LNCaP clone FGC (cell line): ENCODE measurements around the gene ATP13A1.
A peak's percentile ranks its signal among the peaks of the same experiment; 100 is the strongest.

ENCODE experiments used
- DNase-seq: peaks from one replicate; pipeline ENCODE4 v3.0.0-alpha.2; 2011; ENCODE audit warnings: low read depth
- H3K4me3 ChIP-seq: 2 replicates; pipeline ENCODE4 v1.5.1; 2011; ENCODE audit warnings: mild to moderate bottlenecking, low read depth, low read length, control low read depth
- TF ChIP-seq, protein P1 (sequence below): IDR thresholded peaks from 2 replicates; pipeline ENCODE4 v1.5.1; 2012; ENCODE audit warnings: mild to moderate bottlenecking; ENCODE audit not compliant: control insufficient read depth, insufficient read depth; ENCODE audit errors: extremely low read depth

Gene ATP13A1

DNA sequence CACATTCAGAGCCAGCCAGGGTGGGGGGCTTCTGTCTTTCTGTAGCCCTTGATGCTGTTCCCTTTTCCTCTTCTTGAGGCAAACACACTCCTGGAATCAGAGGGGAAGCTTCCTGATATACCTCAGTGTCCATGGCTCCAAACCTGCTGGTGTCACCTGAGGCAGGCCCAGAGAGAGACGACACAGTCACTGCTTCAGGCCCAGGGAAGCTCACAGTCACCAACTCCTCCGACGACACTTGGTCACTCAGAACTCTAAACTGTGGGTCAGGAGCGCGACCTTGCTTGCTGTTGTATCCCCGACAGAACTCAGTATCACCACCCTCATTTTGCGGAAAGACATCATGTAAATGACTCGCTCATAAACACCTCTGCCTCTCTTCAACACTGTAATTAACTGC, 1.1 kb downstream of the ATP13A1 start:
- no peak for DNase-seq
- peak overlapping the region; percentile 98 for H3K4me3 ChIP-seq
- TF ChIP-seq, protein P1, sequence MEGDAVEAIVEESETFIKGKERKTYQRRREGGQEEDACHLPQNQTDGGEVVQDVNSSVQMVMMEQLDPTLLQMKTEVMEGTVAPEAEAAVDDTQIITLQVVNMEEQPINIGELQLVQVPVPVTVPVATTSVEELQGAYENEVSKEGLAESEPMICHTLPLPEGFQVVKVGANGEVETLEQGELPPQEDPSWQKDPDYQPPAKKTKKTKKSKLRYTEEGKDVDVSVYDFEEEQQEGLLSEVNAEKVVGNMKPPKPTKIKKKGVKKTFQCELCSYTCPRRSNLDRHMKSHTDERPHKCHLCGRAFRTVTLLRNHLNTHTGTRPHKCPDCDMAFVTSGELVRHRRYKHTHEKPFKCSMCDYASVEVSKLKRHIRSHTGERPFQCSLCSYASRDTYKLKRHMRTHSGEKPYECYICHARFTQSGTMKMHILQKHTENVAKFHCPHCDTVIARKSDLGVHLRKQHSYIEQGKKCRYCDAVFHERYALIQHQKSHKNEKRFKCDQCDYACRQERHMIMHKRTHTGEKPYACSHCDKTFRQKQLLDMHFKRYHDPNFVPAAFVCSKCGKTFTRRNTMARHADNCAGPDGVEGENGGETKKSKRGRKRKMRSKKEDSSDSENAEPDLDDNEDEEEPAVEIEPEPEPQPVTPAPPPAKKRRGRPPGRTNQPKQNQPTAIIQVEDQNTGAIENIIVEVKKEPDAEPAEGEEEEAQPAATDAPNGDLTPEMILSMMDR: no peak

- peak overlapping the region; percentile 98 for H3K4me3 ChIP-seq
- no peak for DNase-seq
Measured at GRCh38 chr19:19661675-19662251, 1.7 kb downstream of the ATP13A1 start.

GRCh38 chr19:19661141-19661674, 2.3 kb downstream of the ATP13A1 start:
- DNase-seq: no peak
- TF ChIP-seq, protein P1: no peak
- H3K4me3 ChIP-seq: no peak overlapping the region

More at GRCh38 chr19:19661675-19662251, 1.7 kb downstream of the ATP13A1 start:
- TF ChIP-seq, protein P1: no peak

DNA sequence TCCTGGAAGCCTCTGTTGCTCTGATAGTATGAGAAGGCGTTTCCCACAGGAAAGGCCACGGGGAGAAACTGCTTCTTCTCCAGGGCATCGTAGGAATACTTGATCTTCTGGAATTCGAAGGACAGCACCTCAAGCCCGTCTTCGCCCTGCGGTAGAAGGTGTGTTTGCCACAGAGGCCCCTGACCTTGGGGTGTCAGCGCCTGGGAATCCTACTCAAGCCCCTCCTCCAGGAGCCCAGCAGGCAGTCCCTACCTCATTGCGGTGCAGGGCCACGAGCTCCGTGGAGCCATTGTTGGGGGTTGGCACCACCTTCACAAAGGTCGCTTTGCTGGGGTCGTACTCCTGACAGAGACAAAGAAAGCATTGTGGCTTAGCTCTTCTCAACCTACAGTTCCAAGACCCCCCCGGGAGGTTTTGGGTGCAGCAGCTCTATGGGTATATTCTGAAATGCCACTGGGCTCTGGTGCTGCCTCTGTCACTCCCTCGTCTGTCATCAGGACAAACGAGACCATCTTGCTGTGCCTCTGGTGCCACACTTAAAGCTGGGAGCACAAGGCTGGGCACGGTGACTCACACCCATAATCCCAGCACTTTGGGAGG, 3.7 kb downstream of the ATP13A1 start:
- DNase-seq: no peak
- TF ChIP-seq, protein P1: no peak
- no peak overlapping the region for H3K4me3 ChIP-seq

- no peak for DNase-seq
Measured at GRCh38 chr19:19657397-19657783, 6.1 kb downstream of the ATP13A1 start.

DNA sequence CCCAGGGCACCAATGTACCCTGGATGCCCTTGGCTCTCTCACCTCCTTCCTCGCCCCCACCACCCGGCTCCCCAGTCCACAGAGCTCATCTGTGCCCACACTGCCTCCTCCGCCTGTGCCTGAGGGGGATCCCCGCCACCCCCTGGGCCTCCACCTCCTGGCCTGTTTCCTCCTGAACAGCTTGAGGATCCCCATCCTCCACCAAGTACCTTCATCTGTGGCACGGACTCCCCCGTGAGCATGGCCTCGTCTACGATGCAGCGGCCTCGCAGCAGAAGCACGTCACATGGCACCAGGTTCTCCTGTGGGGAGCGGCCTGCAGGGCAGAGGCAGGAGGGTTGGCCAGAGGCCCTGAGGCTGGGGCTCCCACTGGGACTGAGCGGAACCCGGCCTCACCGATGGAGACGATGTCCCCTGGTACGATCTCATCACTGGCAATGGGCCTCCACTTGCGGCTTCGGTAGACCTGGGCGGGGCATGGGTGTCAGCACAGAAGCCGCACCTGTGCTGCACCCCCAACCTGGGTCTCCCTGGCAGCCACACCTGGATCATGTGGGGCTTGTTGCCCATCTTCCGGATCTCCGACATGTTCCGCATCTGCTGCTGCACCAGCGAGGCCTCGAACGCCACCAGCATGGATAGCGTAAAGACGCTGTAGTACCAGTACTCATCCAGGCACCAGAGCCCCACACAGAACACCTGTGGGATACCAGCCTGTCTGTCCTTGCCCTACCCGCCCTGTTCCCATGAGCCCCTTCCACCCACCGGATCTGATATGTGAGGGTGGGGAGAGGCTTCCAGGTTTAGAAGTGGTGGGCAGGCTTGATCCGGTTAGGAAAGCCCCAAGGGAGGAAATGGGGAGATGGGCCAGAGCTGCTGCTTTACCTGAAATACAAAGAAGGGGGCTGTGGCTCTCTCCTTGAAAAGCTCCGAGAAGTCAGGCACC, 6.8 kb downstream of the ATP13A1 start:
- no peak for DNase-seq
- TF ChIP-seq, protein P1: no peak
- H3K4me3 ChIP-seq: no peak overlapping the region

More at GRCh38 chr19:19657397-19657783, 6.1 kb downstream of the ATP13A1 start:
- TF ChIP-seq, protein P1: no peak
- no peak overlapping the region for H3K4me3 ChIP-seq
